Parathyroid adenoma (tissue), 2 donors: ENCODE results near the gene ZFAND6.

Experiments used
- H2AFZ ChIP-seq: fragments of 300-600 bp; sonication (generic); one replicate; pipeline ENCODE4 v1.7.0; 2017; ENCODE audit warnings: antibody characterized with exemption, mild to moderate bottlenecking
- H3K27ac ChIP-seq: fragments of 300-600 bp; sonication (generic); one replicate; pipeline ENCODE4 v1.7.0; 2017
- H3K27me3 ChIP-seq: fragments of 300-600 bp; sonication (generic); one replicate; pipeline ENCODE4 v1.7.0; 2017; ENCODE audit warnings: low read length; ENCODE audit not compliant: control insufficient read depth, insufficient read depth
- H3K36me3 ChIP-seq: fragments of 300-600 bp; sonication (generic); one replicate; pipeline ENCODE4 v1.7.0; 2017; ENCODE audit warnings: low read length; ENCODE audit not compliant: control insufficient read depth, insufficient read depth
- H3K4me1 ChIP-seq: fragments of 300-600 bp; sonication (generic); one replicate; pipeline ENCODE4 v1.7.0; 2017; ENCODE audit warnings: control low read depth
- H3K4me2 ChIP-seq: fragments of 300-600 bp; sonication (generic); one replicate; pipeline ENCODE4 v1.7.0; 2017; ENCODE audit warnings: low read length
- H3K4me3 ChIP-seq: fragments of 300-600 bp; sonication (generic); one replicate; pipeline ENCODE4 v1.7.0; 2017; ENCODE audit warnings: low read depth, low read length
- H3K79me2 ChIP-seq: fragments of 300-600 bp; sonication (generic); one replicate; pipeline ENCODE4 v1.7.0; 2017; ENCODE audit warnings: control low read depth
- H3K9ac ChIP-seq: fragments of 300-600 bp; sonication (generic); one replicate; pipeline ENCODE4 v1.7.0; 2017; ENCODE audit warnings: mild to moderate bottlenecking
- H3K9me3 ChIP-seq: fragments of 300-600 bp; sonication (generic); one replicate; pipeline ENCODE4 v1.7.0; 2017; ENCODE audit warnings: low read length; ENCODE audit not compliant: control insufficient read depth
- TF ChIP-seq, protein P1 (sequence below): fragments of 300-600 bp; sonication (generic); IDR thresholded peaks from one replicate; pipeline ENCODE4 v1.7.0; 2017; ENCODE audit warnings: antibody characterized with exemption, mild to moderate bottlenecking
- donor health status: primary hyperparathyroidism.

ZFAND6 gene

DNA sequence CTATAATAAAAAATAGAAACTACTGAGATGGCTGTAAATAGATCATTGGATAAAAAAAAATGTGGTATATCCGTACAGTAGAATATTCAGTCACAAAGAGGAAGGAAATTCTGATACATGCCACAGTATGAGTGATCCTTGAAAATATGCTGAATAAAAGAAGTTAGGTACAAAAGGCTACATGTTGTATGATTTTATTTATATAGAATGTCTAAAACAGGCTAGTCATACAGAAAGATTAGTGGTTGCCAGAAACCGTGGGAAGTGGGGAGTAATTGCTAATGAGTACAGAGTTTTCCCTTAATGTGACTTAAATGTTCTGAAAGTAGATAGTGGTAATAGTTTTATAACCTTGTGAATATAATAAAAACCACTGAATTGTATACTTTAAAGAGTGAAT is 68.4 kb downstream of the ZFAND6 start:
- H3K4me1 ChIP-seq: no peaks in the 10 kb centered on the region
- no peak overlapping the region for H3K4me2 ChIP-seq
- no peaks in the 10 kb centered on the region for H3K27me3 ChIP-seq
- TF ChIP-seq, protein P1, sequence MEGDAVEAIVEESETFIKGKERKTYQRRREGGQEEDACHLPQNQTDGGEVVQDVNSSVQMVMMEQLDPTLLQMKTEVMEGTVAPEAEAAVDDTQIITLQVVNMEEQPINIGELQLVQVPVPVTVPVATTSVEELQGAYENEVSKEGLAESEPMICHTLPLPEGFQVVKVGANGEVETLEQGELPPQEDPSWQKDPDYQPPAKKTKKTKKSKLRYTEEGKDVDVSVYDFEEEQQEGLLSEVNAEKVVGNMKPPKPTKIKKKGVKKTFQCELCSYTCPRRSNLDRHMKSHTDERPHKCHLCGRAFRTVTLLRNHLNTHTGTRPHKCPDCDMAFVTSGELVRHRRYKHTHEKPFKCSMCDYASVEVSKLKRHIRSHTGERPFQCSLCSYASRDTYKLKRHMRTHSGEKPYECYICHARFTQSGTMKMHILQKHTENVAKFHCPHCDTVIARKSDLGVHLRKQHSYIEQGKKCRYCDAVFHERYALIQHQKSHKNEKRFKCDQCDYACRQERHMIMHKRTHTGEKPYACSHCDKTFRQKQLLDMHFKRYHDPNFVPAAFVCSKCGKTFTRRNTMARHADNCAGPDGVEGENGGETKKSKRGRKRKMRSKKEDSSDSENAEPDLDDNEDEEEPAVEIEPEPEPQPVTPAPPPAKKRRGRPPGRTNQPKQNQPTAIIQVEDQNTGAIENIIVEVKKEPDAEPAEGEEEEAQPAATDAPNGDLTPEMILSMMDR: no peak
- no peaks in the 10 kb centered on the region for H3K79me2 ChIP-seq
- no peaks in the 10 kb centered on the region for H3K9me3 ChIP-seq
- H3K4me3 ChIP-seq: no peak overlapping the region
- H2AFZ ChIP-seq: no peak overlapping the region
- no peaks in the 10 kb centered on the region for H3K36me3 ChIP-seq
- no peak overlapping the region for H3K9ac ChIP-seq
- no peak overlapping the region for H3K27ac ChIP-seq

DNA sequence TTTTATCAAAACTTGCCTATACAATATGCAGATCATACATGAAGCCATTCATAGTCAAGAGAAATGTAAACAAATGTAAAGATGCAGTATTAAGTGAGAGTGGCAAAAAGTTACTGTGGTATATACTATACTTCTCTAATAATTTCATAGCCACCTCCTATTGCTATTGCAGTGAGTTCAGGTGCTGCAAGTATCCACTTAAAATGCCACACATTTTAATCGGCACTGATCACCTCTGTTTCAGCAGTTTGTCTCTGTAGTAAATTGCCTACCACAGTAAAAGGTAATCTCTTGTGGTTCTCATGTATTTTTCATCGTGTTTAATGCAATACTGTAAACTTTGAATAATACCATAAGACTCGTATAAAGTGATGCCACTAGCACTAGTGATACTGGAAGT is 72.9 kb downstream of the ZFAND6 start:
- no peaks in the 10 kb centered on the region for H3K79me2 ChIP-seq
- H3K4me3 ChIP-seq: no peak overlapping the region
- no peak overlapping the region for H3K9ac ChIP-seq
- no peak overlapping the region for H3K27ac ChIP-seq
- no peaks in the 10 kb centered on the region for H3K36me3 ChIP-seq
- no peak overlapping the region for H2AFZ ChIP-seq
- no peaks in the 10 kb centered on the region for H3K9me3 ChIP-seq
- no peaks in the 10 kb centered on the region for H3K4me1 ChIP-seq
- TF ChIP-seq, protein P1: no peak
- H3K27me3 ChIP-seq: no peaks in the 10 kb centered on the region
- no peak overlapping the region for H3K4me2 ChIP-seq

DNA sequence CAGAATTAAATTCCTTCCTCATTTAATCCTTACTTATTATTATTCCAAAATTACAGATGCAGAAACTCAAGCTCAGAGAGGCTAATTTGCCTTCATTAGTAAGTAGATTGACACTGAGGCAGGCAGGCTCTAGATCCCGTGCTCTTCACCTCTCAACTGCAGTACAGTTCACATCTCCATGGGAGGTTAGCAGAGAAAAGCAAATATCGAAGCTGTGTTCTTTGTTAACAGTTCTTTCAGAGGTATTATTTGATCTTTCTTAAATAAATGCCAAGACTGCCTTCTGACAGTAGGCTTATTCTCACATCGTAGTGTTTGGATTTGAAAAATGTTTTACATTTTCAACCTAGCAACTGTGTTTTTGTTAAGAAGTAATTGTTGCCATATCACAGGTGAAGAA is 77.4 kb downstream of the ZFAND6 start:
- no peaks in the 10 kb centered on the region for H3K9me3 ChIP-seq
- H3K27ac ChIP-seq: no peak overlapping the region
- H3K79me2 ChIP-seq: no peaks in the 10 kb centered on the region
- no peaks in the 10 kb centered on the region for H3K36me3 ChIP-seq
- H3K4me3 ChIP-seq: no peak overlapping the region
- no peak overlapping the region for H3K9ac ChIP-seq
- H2AFZ ChIP-seq: no peak overlapping the region
- TF ChIP-seq, protein P1: no peak
- no peak overlapping the region for H3K4me2 ChIP-seq
- H3K27me3 ChIP-seq: no peaks in the 10 kb centered on the region
- H3K4me1 ChIP-seq: no peaks in the 10 kb centered on the region

DNA sequence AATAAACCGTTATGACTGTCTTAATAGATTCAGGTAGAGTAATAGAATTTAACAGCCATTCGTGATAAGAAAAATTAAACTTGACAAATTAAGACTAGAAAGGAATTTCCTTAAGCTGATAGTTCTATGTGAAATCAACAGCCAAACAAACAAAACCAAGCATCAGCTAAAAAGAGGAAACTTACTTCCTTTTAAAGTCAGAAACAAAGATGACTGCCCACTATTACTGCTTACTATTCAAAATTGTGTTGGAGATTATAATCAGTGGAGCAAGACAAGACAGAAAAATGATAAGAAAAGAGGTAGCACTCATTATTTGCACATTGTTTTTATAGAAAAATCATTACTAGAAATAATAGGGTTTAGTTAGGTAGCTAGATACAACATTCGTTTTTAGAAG is 79.5 kb downstream of the ZFAND6 start:
- Histone ChIP-seq H3K4me2 (no peak overlapping the region), H3K27me3 (no peaks in the 10 kb centered on the region), H3K4me3 (no peak overlapping the region), H3K4me1 (no peaks in the 10 kb centered on the region), H3K36me3 (no peaks in the 10 kb centered on the region), H2AFZ (no peak overlapping the region), H3K27ac (no peak overlapping the region), H3K9me3 (no peaks in the 10 kb centered on the region), H3K79me2 (no peaks in the 10 kb centered on the region), H3K9ac (no peak overlapping the region)
- TF ChIP-seq, protein P1: no peak

DNA sequence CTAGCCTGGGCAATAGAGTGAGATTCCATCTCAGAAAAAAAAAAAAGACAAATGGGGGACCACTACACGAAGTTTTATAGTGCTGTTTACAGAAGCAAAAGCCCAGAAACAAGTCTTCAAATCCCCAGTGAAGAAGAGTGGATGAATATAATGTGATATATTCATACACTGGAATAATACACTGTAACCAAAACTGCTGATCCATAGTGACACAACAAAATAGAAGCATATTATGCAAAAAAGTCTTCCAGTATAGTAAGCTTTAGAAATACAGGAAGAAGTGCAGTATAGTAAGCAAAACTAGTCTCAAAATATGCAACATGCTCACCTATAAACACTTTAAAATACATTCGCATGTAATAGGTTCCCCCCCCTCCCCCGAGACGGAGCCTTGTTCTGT is 81.4 kb downstream of the ZFAND6 start:
- no peak overlapping the region for H3K4me2 ChIP-seq
- H2AFZ ChIP-seq: no peak overlapping the region
- H3K4me1 ChIP-seq: no peaks in the 10 kb centered on the region
- no peaks in the 10 kb centered on the region for H3K9me3 ChIP-seq
- H3K79me2 ChIP-seq: no peaks in the 10 kb centered on the region
- H3K36me3 ChIP-seq: no peaks in the 10 kb centered on the region
- no peak overlapping the region for H3K9ac ChIP-seq
- H3K4me3 ChIP-seq: no peak overlapping the region
- TF ChIP-seq, protein P1: no peak
- H3K27me3 ChIP-seq: no peaks in the 10 kb centered on the region
- H3K27ac ChIP-seq: no peak overlapping the region
